ENCODE data around the gene TXLNB. TPM values are rescaled to one million over a fixed set of nuclear protein-coding genes. Genes with fewer than 3 reads are reported as not detected.

The TXLNB gene
- total RNA-seq, 1 experiment from 2014 or later = 0.15 TPM

DNA sequence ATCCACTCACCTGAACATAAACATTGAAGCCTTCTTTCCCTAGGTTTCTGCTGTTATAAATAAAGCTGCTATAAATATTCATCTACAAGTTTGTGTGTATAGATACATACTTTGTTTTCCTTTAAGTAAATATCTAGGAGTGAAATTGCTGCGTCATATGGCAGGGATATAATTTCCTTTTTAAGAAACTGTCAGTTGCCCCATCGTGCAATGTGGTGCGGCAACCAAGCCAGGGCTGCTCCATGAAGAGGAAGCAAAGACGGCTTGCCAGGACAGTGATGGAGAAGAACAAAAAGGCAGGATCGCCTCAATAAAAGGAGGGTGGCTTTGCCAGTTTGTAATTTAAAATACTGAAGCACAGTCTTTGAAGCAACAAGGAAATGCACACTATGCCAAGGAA, 46.0 kb upstream of the TXLNB start:
- CTCF ChIA-PET = no interaction called here
- no peak overlapping the region for H3K27ac Mint-ChIP-seq
- H3K4me1 Mint-ChIP-seq = peaks cover 5% of the 10 kb centered on the region
- H3K36me3 Mint-ChIP-seq = no peaks in the 10 kb centered on the region
- no peak for ATAC-seq
- POLR2A ChIA-PET = no interaction called here
- peaks cover 12% of the 10 kb centered on the region for H3K9me3 Mint-ChIP-seq
- no peak overlapping the region for H3K4me3 Mint-ChIP-seq
- H3K27me3 Mint-ChIP-seq (ENCODE audit: low read depth) = no peaks in the 10 kb centered on the region
- DNase-seq (ENCODE audit: low spot score) = no peak
- TF ChIP-seq, protein P1, sequence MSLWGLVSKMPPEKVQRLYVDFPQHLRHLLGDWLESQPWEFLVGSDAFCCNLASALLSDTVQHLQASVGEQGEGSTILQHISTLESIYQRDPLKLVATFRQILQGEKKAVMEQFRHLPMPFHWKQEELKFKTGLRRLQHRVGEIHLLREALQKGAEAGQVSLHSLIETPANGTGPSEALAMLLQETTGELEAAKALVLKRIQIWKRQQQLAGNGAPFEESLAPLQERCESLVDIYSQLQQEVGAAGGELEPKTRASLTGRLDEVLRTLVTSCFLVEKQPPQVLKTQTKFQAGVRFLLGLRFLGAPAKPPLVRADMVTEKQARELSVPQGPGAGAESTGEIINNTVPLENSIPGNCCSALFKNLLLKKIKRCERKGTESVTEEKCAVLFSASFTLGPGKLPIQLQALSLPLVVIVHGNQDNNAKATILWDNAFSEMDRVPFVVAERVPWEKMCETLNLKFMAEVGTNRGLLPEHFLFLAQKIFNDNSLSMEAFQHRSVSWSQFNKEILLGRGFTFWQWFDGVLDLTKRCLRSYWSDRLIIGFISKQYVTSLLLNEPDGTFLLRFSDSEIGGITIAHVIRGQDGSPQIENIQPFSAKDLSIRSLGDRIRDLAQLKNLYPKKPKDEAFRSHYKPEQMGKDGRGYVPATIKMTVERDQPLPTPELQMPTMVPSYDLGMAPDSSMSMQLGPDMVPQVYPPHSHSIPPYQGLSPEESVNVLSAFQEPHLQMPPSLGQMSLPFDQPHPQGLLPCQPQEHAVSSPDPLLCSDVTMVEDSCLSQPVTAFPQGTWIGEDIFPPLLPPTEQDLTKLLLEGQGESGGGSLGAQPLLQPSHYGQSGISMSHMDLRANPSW (CRISPR knock-in tag; conservative IDR thresholded peaks at IDR 0.05; ENCODE audit: low read depth) = no peak
- no peak for TF ChIP-seq ZNF416 (CRISPR knock-in tag; IDR thresholded peaks at IDR 0.05)
- no peak for TF ChIP-seq SMAD4 (CRISPR knock-in tag; IDR thresholded peaks at IDR 0.05)
- TF ChIP-seq, protein P2, sequence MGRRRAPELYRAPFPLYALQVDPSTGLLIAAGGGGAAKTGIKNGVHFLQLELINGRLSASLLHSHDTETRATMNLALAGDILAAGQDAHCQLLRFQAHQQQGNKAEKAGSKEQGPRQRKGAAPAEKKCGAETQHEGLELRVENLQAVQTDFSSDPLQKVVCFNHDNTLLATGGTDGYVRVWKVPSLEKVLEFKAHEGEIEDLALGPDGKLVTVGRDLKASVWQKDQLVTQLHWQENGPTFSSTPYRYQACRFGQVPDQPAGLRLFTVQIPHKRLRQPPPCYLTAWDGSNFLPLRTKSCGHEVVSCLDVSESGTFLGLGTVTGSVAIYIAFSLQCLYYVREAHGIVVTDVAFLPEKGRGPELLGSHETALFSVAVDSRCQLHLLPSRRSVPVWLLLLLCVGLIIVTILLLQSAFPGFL (CRISPR knock-in tag; IDR thresholded peaks at IDR 0.05; ENCODE audit: borderline replicate concordance) = no peak
- TF ChIP-seq ATF1 (CRISPR knock-in tag; IDR thresholded peaks at IDR 0.05) = no peak
- TF ChIP-seq FOXK1 (CRISPR knock-in tag; IDR thresholded peaks at IDR 0.05) = no peak

DNA sequence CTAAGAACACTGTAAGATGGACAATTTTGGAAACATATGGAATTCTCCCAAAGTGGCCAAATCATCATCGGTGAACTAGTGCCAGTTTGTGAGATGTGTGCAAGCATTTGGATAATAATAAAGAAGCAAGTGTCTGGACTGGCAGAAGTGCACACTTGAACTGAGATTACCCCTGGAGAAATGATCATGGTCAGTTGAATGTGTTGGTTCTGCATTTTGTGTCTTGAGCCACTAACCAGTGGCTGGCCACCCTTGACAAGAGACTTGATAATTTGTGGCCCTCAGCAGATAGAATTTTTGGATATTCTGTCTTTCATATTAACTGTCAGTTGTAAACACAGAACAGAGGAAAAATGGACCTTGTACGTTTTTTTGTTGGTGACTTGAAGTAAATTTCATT, 45.2 kb upstream of the TXLNB start:
- TF ChIP-seq ZNF396 (CRISPR knock-in tag; IDR thresholded peaks at IDR 0.05; ENCODE audit: borderline replicate concordance) = no peak
- no peak for TF ChIP-seq GABPB1 (CRISPR knock-in tag; IDR thresholded peaks at IDR 0.05)
- TF ChIP-seq ZNF232 (CRISPR knock-in tag; IDR thresholded peaks at IDR 0.05) = no peak
- no peak overlapping the region for H3K4me3 Mint-ChIP-seq
- H3K36me3 Mint-ChIP-seq = no peaks in the 10 kb centered on the region
- ChIA-PET CTCF (no interaction called here), POLR2A (no interaction called here)
- ATAC-seq = no peak
- no peak overlapping the region for H3K27ac Mint-ChIP-seq
- no peaks in the 10 kb centered on the region for H3K27me3 Mint-ChIP-seq (ENCODE audit: low read depth)
- DNase-seq (ENCODE audit: low spot score) = no peak
- H3K9me3 Mint-ChIP-seq = peaks cover 7% of the 10 kb centered on the region
- peaks cover 5% of the 10 kb centered on the region for H3K4me1 Mint-ChIP-seq

DNA sequence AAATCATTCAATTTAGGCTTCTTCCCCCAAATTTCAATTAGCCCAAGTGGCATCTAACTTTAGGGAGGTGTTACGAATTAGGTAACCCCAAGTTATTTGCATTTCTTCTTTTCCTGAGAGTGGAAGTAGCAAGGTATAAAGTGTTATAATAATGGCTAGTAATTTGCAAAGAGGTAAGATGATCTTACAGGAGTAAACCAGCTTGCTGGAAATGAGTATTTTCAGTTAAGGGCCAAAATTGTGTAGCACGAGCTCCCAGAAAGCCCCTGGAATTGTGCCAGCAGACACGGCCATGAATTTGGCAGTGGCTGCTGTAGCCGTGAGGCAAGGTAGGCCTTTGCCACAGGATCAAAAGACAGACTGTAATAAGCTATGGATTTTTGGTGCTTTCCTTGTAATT, 44.7 kb upstream of the TXLNB start:
- ChIA-PET POLR2A (no interaction called here), CTCF (interaction anchor here (1.0 to 1.5 kb wide), 2 partner anchors 79 to 86 kb away, joined by 6 to 8 read pairs; no protein-coding TSS in a partner anchor)
- H3K27me3 Mint-ChIP-seq (ENCODE audit: low read depth) = no peaks in the 10 kb centered on the region
- TF ChIP-seq ZNF671 (CRISPR knock-in tag; IDR thresholded peaks at IDR 0.05) (no peak), NR3C1 (CRISPR knock-in tag; conservative IDR thresholded peaks at IDR 0.05; ENCODE audit: low read depth) (no peak), ZNF219 (CRISPR knock-in tag; IDR thresholded peaks at IDR 0.05; ENCODE audit: borderline replicate concordance) (no peak), JAZF1 (CRISPR knock-in tag; IDR thresholded peaks at IDR 0.05) (no peak), SOX15 (CRISPR knock-in tag; IDR thresholded peaks at IDR 0.05) (no peak), GABPB1 (CRISPR knock-in tag; IDR thresholded peaks at IDR 0.05) (no peak), SMAD4 (CRISPR knock-in tag; IDR thresholded peaks at IDR 0.05) (no peak)
- TF ChIP-seq, protein P3, sequence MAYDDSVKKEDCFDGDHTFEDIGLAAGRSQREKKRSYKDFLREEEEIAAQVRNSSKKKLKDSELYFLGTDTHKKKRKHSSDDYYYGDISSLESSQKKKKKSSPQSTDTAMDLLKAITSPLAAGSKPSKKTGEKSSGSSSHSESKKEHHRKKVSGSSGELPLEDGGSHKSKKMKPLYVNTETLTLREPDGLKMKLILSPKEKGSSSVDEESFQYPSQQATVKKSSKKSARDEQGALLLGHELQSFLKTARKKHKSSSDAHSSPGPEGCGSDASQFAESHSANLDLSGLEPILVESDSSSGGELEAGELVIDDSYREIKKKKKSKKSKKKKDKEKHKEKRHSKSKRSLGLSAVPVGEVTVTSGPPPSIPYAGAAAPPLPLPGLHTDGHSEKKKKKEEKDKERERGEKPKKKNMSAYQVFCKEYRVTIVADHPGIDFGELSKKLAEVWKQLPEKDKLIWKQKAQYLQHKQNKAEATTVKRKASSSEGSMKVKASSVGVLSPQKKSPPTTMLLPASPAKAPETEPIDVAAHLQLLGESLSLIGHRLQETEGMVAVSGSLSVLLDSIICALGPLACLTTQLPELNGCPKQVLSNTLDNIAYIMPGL (CRISPR knock-in tag; IDR thresholded peaks at IDR 0.05) = no peak
- no peak for ATAC-seq
- DNase-seq (ENCODE audit: low spot score) = no peak
- H3K27ac Mint-ChIP-seq = no peak overlapping the region
- peaks cover 7% of the 10 kb centered on the region for H3K9me3 Mint-ChIP-seq
- no peak overlapping the region for H3K4me3 Mint-ChIP-seq
- peaks cover 5% of the 10 kb centered on the region for H3K4me1 Mint-ChIP-seq
- no peaks in the 10 kb centered on the region for H3K36me3 Mint-ChIP-seq

Measured in WTC11 (cell line).